Transverse colon (tissue), 4 donors: ENCODE results near the gene SLC13A4.

Source experiments
- POLR2A ChIP-seq: fragments of 450-650 bp; IDR thresholded peaks from one replicate; pipeline ENCODE4 v1.6.1; 2016; ENCODE audit warnings: antibody characterized with exemption, mild to moderate bottlenecking, moderate library complexity
- POLR2AphosphoS5 ChIP-seq, 3 donors: sonication (generic); formaldehyde crosslinking; IDR thresholded peaks; one replicate each; pipeline ENCODE4 v1.6.1; 2016; ENCODE audit warnings: antibody characterized with exemption in 3 of 3
- TF ChIP-seq, protein P1 (sequence below), 5 experiments: fragments of 200-600 bp in 3 of 5; fragments of 450-650 bp in 2 of 5; sonication (generic) in 3 of 5; IDR thresholded peaks; 1 replicate in 2 of 5; 2 replicates in 3 of 5; pipeline ENCODE4 v1.5.1; 2016 to 2017; ENCODE audit warnings: antibody characterized with exemption in 5 of 5, inconsistent platforms in 3 of 5, mild to moderate bottlenecking in 2 of 5, moderate library complexity in 1 of 5

DNA sequence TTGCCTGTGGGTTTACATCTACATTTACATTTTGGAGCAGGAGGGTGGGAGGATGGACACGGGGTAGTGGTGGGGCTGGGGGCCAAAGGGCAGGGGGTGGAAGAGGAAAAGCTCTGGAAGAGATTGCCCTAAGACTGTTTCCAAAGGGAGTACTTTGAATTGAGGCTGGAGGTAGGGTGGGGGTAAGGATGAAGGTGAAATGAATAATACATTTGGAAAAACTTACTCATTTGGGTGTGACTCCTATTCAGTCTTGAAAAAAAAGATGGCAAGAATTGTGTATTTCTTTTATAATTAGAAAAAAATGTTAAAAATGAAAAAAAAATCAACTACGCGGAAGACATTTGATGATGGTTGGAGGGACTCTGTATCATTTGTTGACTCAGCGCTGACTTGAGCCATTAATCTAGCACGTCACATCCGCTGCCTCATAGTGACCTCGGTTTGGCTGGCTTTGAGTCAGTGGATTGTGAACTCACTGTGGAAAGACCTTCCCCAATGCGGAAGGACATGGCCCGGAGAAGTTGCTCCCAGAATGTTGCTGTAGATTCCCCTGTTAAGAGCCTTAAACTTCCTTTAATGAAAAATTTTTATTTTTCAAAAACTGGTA is 17.8 kb upstream of the SLC13A4 start:
- TF ChIP-seq, protein P1, sequence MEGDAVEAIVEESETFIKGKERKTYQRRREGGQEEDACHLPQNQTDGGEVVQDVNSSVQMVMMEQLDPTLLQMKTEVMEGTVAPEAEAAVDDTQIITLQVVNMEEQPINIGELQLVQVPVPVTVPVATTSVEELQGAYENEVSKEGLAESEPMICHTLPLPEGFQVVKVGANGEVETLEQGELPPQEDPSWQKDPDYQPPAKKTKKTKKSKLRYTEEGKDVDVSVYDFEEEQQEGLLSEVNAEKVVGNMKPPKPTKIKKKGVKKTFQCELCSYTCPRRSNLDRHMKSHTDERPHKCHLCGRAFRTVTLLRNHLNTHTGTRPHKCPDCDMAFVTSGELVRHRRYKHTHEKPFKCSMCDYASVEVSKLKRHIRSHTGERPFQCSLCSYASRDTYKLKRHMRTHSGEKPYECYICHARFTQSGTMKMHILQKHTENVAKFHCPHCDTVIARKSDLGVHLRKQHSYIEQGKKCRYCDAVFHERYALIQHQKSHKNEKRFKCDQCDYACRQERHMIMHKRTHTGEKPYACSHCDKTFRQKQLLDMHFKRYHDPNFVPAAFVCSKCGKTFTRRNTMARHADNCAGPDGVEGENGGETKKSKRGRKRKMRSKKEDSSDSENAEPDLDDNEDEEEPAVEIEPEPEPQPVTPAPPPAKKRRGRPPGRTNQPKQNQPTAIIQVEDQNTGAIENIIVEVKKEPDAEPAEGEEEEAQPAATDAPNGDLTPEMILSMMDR (IDR thresholded peaks at IDR 0.05), result no peak
- TF ChIP-seq POLR2A, result no peak
- peak; percentile 24 to 40 (median 31) for TF ChIP-seq POLR2AphosphoS5 (IDR thresholded peaks at IDR 0.05)
